HepG2 (cell line): ENCODE results near the gene OPRL1. TPM values are rescaled to one million over a fixed set of nuclear protein-coding genes. Genes with fewer than 3 reads are reported as not detected.

Experiments
- ATAC-seq: fragments of 200-7000 bp; cut with Tn5 transposase; 3 replicates; pipeline ENCODE4 v1.9.1; 2020; ENCODE audit warnings: mild to moderate bottlenecking, moderate library complexity
- BruUV-seq: library from RNA; stranded (reverse); fragments of 400-500 nt; replicated peaks from 2 replicates; lab custom pipeline; 2021; lab: Mats Ljungman, UMichigan
- CTCF ChIA-PET: fragments of 300-600 bp; formaldehyde crosslinking; extraction: SDS; loops from one replicate; lab custom pipeline; 2021; ENCODE audit warnings: low total read pairs, inconsistent platforms, low intra/inter-chr PET ratio; lab: Yijun Ruan, JAX
- POLR2A ChIA-PET: fragments of 350-600 bp; sonication (Branson Sonifier 250); formaldehyde crosslinking; loops from one replicate; lab custom pipeline; 2020; ENCODE audit warnings: antibody characterized with exemption, inconsistent platforms; lab: Yijun Ruan, JAX
- DNase-seq: peaks from one replicate; pipeline ENCODE4 v3.0.0-alpha.2; 2015; ENCODE audit warnings: low spot score
- FAIRE-seq: peaks from 3 replicates; lab custom pipeline; 2011; peaks lifted over from hg19 to GRCh38; lab: Jason Lieb, UNC
- H2AFZ ChIP-seq: one replicate; pipeline ENCODE4 v1.6.1; 2011; ENCODE audit warnings: low read length, inconsistent platforms
- H3K27ac ChIP-seq: fragments of 300-600 bp; 3 replicates; pipeline ENCODE4 v1.8.0; 2011; ENCODE audit warnings: mixed run types, mild to moderate bottlenecking, mixed read lengths, low read length, inconsistent platforms; ENCODE audit not compliant: insufficient read depth; ENCODE audit errors: extremely low read length
- H3K27me3 ChIP-seq, 2 experiments: fragments of 200-600 bp in 1 of 2; 2 replicates in 1 of 2; 3 replicates in 1 of 2; pipeline versions ENCODE4 v1.6.0 to v1.8.0; 2011; ENCODE audit warnings: low read length in 2 of 2, mild to moderate bottlenecking in 2 of 2, moderate library complexity in 2 of 2, inconsistent platforms in 1 of 2; ENCODE audit not compliant: insufficient read depth in 2 of 2, control insufficient read depth in 1 of 2
- H3K36me3 ChIP-seq, 2 experiments: fragments of 200-600 bp in 1 of 2; replicated peaks in 1 of 2; 2 replicates in 1 of 2; 3 replicates in 1 of 2; pipeline versions ENCODE4 v1.5.1 to v1.8.0; 2011; ENCODE audit warnings: low read length in 2 of 2, inconsistent platforms in 1 of 2; ENCODE audit not compliant: insufficient read depth in 2 of 2, control insufficient read depth in 1 of 2
- H3K4me1 ChIP-seq: 2 replicates; pipeline ENCODE4 v1.5.1; 2012; ENCODE audit warnings: low read length, inconsistent platforms; ENCODE audit not compliant: insufficient read depth
- H3K4me2 ChIP-seq: 2 replicates; pipeline ENCODE4 v1.6.0; 2011; ENCODE audit warnings: low read depth, low read length, inconsistent platforms
- H3K4me3 ChIP-seq, 3 experiments: fragments of 200-600 bp in 1 of 3; sonication (generic), shearing (Covaris generic) in 1 of 3; replicated peaks in 1 of 3; 2 replicates each; pipeline ENCODE4 v1.5.1; 2011 to 2016; ENCODE audit warnings: low read length in 3 of 3, inconsistent platforms in 2 of 3, low read depth in 2 of 3, mild to moderate bottlenecking in 2 of 3, control low read depth in 1 of 3, mixed read lengths in 1 of 3; ENCODE audit not compliant: insufficient read depth in 1 of 3
- H3K79me2 ChIP-seq: one replicate; pipeline ENCODE4 v1.6.1; 2011; ENCODE audit warnings: low read length, inconsistent platforms; ENCODE audit not compliant: insufficient read depth
- H3K9ac ChIP-seq: 2 replicates; pipeline ENCODE4 v1.6.0; 2011; ENCODE audit warnings: mild to moderate bottlenecking, low read depth, low read length, inconsistent platforms; ENCODE audit not compliant: insufficient read depth
- H3K9me3 ChIP-seq: 2 replicates; pipeline ENCODE4 v1.5.1; 2012; ENCODE audit warnings: mild to moderate bottlenecking, low read length
- H4K20me1 ChIP-seq: 2 replicates; pipeline ENCODE4 v1.6.0; 2011; ENCODE audit warnings: inconsistent platforms, mild to moderate bottlenecking, low read length, moderate library complexity; ENCODE audit not compliant: insufficient read depth
- HOXA5 ChIP-seq: sonication (generic); formaldehyde crosslinking; IDR thresholded peaks from 2 replicates; pipeline ENCODE4 v1.4.0; 2020; ENCODE audit warnings: missing genetic modification reagents
- KAT2B ChIP-seq: fragments of 150-350 bp; IDR thresholded peaks from 2 replicates; pipeline ENCODE4 v1.6.1; 2014; ENCODE audit warnings: low read depth, low read length, borderline replicate concordance
- MEF2D ChIP-seq: sonication (generic); formaldehyde crosslinking; IDR thresholded peaks from 2 replicates; pipeline ENCODE4 v1.5.1; 2020; ENCODE audit warnings: mild to moderate bottlenecking, missing genetic modification reagents
- MIER3 ChIP-seq: IDR thresholded peaks from 2 replicates; pipeline ENCODE4 v1.6.1; 2016; ENCODE audit warnings: missing compliant biosample characterization, borderline replicate concordance
- MTERF4 ChIP-seq: sonication (generic); formaldehyde crosslinking; IDR thresholded peaks from 2 replicates; pipeline ENCODE4 v1.8.0; 2023; ENCODE audit warnings: mild to moderate bottlenecking, missing genetic modification reagents
- NCOA5 ChIP-seq: sonication (generic); formaldehyde crosslinking; IDR thresholded peaks from 2 replicates; pipeline ENCODE4 v1.4.0; 2020; ENCODE audit warnings: missing genetic modification reagents
- PRPF4 ChIP-seq: fragments of 200-400 bp; formaldehyde crosslinking; IDR thresholded peaks from 2 replicates; pipeline ENCODE4 v1.6.1; 2016; ENCODE audit warnings: low read length, low read depth; ENCODE audit not compliant: poor library complexity, severe bottlenecking
- ZNF547 ChIP-seq: sonication (generic); formaldehyde crosslinking; IDR thresholded peaks from 2 replicates; pipeline ENCODE4 v1.5.1; 2020; ENCODE audit warnings: mild to moderate bottlenecking, missing genetic modification reagents
- ZNF577 ChIP-seq: sonication (generic); formaldehyde crosslinking; IDR thresholded peaks from 2 replicates; pipeline ENCODE4 v1.4.0; 2020; ENCODE audit warnings: mild to moderate bottlenecking, low read depth, missing genetic modification reagents, borderline replicate concordance
- ZNF780A ChIP-seq: sonication (generic); formaldehyde crosslinking; IDR thresholded peaks from 2 replicates; pipeline ENCODE4 v1.8.0; 2022; ENCODE audit warnings: mild to moderate bottlenecking, missing genetic modification reagents, moderate library complexity
- ZNF891 ChIP-seq: sonication (generic); formaldehyde crosslinking; IDR thresholded peaks from 2 replicates; pipeline ENCODE4 v1.5.0; 2020; ENCODE audit warnings: mild to moderate bottlenecking, missing genetic modification reagents
- WGBS: methylation state at CpG from one replicate; pipeline ENCODE4 v1.1.6; 2017; ENCODE audit warnings: low lambda C conversion rate; 5-methylcytosine and 5-hydroxymethylcytosine counted together
- in situ Hi-C: cut with HindIII; loops from 2 replicates; pipeline ENCODE4 v1.10.0; 2017; ENCODE audit warnings: low pct_unique_long_range_greater_than_20kb; ENCODE audit not compliant: extremely low pct_ligation_motif_present
- intact Hi-C: fragments of 100-400 bp; cut with micrococcal nuclease; formaldehyde crosslinking; loops from one replicate; pipeline ENCODE4 v1.10.0; 2022; ENCODE audit not compliant: unreplicated experiment
- polyA plus RNA-seq, 8 experiments: library from polyadenylated mRNA; depleted of rRNA in 3 of 8; stranded (reverse) in 7 of 8; unstranded in 1 of 8; fragments of >200 nt; fragmentation: Illumina TruSeq in 4 of 8; extraction: Trizol in 4 of 8; gene quantifications; 2 replicates each; pipeline versions ENCODE4 v1.2.1 to v1.2.3, GENCODE V29; 2011 to 2016; ENCODE audit warnings: low read depth in 4 of 8, missing spikeins in 1 of 8, mixed read lengths in 1 of 8; ENCODE audit not compliant: insufficient read depth in 1 of 8
- total RNA-seq, 5 experiments: library from RNA; depleted of rRNA; stranded (reverse); fragments of >200 nt; fragmentation: Illumina TruSeq; extraction: Trizol; gene quantifications; 2 replicates each; pipeline ENCODE4 v1.2.3, GENCODE V29; 2016; ENCODE audit warnings: low read depth in 1 of 5
- TF ChIP-seq, protein P1 (sequence below): sonication (generic); formaldehyde crosslinking; IDR thresholded peaks from 2 replicates; pipeline ENCODE4 v1.4.0; 2020; ENCODE audit warnings: missing genetic modification reagents
- TF ChIP-seq, protein P2 (sequence below): IDR thresholded peaks from 2 replicates; pipeline ENCODE4 v1.6.1; 2016; ENCODE audit warnings: low read depth
- TF ChIP-seq, protein P3 (sequence below): sonication (generic); formaldehyde crosslinking; IDR thresholded peaks from 2 replicates; pipeline ENCODE4 v1.9.0; 2021; ENCODE audit warnings: missing genetic modification reagents, borderline replicate concordance

The OPRL1 gene
- total and polyA plus RNA-seq, 2 of the 13 experiments (the other 11 are each of a cell fraction or from before 2014, with no cell fraction given) = 0.35 to 0.71 TPM

GRCh38 chr20:64136004-64136710 is 56.3 kb downstream of the OPRL1 start:
- Histone ChIP-seq H2AFZ (no peak overlapping the region), H3K36me3 (no peaks in the 10 kb centered on the region), H3K9ac (no peak overlapping the region), H3K27me3 (peaks cover 15 to 36% of the 10 kb centered on the region in 2 experiments; a peak in 4 of 5 replicates), H3K9me3 (no peaks in the 10 kb centered on the region), H3K4me3 (no peak overlapping the region), H4K20me1 (no peaks in the 10 kb centered on the region), H3K27ac (no peak overlapping the region), H3K4me2 (no peak overlapping the region), H3K4me1 (peaks cover 2% of the 10 kb centered on the region), H3K79me2 (no peaks in the 10 kb centered on the region)
- BruUV-seq = no TSS peak
- intact Hi-C loops = no loop called here
- DNase-seq (no peak), FAIRE-seq (no peak), ATAC-seq (no peak)
- POLR2A ChIA-PET = no interaction called here
- in situ Hi-C loops = no loop called here
- WGBS = 61% methylated on average over 32 of the region's 32 CpGs
- CTCF ChIA-PET = no interaction called here
- TF ChIP-seq NCOA5 (CRISPR knock-in tag) (no peak), MTERF4 (CRISPR knock-in tag) (no peak), ZNF780A (no peak), KAT2B (no peak), MIER3 (no peak), ZNF577 (CRISPR knock-in tag) (no peak), MEF2D (CRISPR knock-in tag) (no peak), HOXA5 (CRISPR knock-in tag) (no peak), PRPF4 (no peak), ZNF547 (CRISPR knock-in tag) (no peak), ZNF891 (CRISPR knock-in tag) (no peak)
- TF ChIP-seq, protein P1, sequence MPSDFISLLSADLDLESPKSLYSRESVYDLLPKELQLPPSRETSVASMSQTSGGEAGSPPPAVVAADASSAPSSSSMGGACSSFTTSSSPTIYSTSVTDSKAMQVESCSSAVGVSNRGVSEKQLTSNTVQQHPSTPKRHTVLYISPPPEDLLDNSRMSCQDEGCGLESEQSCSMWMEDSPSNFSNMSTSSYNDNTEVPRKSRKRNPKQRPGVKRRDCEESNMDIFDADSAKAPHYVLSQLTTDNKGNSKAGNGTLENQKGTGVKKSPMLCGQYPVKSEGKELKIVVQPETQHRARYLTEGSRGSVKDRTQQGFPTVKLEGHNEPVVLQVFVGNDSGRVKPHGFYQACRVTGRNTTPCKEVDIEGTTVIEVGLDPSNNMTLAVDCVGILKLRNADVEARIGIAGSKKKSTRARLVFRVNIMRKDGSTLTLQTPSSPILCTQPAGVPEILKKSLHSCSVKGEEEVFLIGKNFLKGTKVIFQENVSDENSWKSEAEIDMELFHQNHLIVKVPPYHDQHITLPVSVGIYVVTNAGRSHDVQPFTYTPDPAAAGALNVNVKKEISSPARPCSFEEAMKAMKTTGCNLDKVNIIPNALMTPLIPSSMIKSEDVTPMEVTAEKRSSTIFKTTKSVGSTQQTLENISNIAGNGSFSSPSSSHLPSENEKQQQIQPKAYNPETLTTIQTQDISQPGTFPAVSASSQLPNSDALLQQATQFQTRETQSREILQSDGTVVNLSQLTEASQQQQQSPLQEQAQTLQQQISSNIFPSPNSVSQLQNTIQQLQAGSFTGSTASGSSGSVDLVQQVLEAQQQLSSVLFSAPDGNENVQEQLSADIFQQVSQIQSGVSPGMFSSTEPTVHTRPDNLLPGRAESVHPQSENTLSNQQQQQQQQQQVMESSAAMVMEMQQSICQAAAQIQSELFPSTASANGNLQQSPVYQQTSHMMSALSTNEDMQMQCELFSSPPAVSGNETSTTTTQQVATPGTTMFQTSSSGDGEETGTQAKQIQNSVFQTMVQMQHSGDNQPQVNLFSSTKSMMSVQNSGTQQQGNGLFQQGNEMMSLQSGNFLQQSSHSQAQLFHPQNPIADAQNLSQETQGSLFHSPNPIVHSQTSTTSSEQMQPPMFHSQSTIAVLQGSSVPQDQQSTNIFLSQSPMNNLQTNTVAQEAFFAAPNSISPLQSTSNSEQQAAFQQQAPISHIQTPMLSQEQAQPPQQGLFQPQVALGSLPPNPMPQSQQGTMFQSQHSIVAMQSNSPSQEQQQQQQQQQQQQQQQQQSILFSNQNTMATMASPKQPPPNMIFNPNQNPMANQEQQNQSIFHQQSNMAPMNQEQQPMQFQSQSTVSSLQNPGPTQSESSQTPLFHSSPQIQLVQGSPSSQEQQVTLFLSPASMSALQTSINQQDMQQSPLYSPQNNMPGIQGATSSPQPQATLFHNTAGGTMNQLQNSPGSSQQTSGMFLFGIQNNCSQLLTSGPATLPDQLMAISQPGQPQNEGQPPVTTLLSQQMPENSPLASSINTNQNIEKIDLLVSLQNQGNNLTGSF (CRISPR knock-in tag) = no peak
- TF ChIP-seq, protein P2, sequence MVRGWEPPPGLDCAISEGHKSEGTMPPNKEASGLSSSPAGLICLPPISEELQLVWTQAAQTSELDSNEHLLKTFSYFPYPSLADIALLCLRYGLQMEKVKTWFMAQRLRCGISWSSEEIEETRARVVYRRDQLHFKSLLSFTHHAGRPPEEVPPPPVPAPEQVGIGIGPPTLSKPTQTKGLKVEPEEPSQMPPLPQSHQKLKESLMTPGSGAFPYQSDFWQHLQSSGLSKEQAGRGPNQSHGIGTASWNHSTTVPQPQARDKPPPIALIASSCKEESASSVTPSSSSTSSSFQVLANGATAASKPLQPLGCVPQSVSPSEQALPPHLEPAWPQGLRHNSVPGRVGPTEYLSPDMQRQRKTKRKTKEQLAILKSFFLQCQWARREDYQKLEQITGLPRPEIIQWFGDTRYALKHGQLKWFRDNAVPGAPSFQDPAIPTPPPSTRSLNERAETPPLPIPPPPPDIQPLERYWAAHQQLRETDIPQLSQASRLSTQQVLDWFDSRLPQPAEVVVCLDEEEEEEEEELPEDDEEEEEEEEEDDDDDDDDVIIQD (CRISPR knock-in tag) = no peak
- TF ChIP-seq, protein P3, sequence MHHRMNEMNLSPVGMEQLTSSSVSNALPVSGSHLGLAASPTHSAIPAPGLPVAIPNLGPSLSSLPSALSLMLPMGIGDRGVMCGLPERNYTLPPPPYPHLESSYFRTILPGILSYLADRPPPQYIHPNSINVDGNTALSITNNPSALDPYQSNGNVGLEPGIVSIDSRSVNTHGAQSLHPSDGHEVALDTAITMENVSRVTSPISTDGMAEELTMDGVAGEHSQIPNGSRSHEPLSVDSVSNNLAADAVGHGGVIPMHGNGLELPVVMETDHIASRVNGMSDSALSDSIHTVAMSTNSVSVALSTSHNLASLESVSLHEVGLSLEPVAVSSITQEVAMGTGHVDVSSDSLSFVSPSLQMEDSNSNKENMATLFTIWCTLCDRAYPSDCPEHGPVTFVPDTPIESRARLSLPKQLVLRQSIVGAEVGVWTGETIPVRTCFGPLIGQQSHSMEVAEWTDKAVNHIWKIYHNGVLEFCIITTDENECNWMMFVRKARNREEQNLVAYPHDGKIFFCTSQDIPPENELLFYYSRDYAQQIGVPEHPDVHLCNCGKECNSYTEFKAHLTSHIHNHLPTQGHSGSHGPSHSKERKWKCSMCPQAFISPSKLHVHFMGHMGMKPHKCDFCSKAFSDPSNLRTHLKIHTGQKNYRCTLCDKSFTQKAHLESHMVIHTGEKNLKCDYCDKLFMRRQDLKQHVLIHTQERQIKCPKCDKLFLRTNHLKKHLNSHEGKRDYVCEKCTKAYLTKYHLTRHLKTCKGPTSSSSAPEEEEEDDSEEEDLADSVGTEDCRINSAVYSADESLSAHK (CRISPR knock-in tag) = no peak
